Smooth muscle cell (in vitro differentiated cells): ENCODE data around the gene TPMT. TPM values are rescaled to one million over a fixed set of nuclear protein-coding genes. Genes with fewer than 3 reads are reported as not detected.

Source experiments
- DNase-seq: peaks from one replicate; lab custom pipeline; 2025; ENCODE audit not compliant: unreplicated experiment; lab: John Stamatoyannopoulos, UW
- H2AFZ ChIP-seq: fragments of 200-600 bp; sonication (generic); 2 replicates; pipeline ENCODE4 v1.6.0; 2016; ENCODE audit warnings: antibody characterized with exemption, low read depth, mild to moderate bottlenecking
- H3F3A ChIP-seq: fragments of 200-600 bp; sonication (generic); 2 replicates; pipeline ENCODE4 v1.6.0; 2017; ENCODE audit warnings: antibody characterized with exemption, low read depth
- H3K27ac ChIP-seq: fragments of 200-600 bp; sonication (generic); 2 replicates; pipeline ENCODE4 v1.5.1; 2016; ENCODE audit warnings: low read depth, mild to moderate bottlenecking
- H3K27me3 ChIP-seq: fragments of 200-600 bp; sonication (generic); 2 replicates; pipeline ENCODE4 v1.6.1; 2016; ENCODE audit warnings: low read depth, mild to moderate bottlenecking
- H3K36me3 ChIP-seq: fragments of 200-600 bp; sonication (generic); 2 replicates; pipeline ENCODE4 v1.5.1; 2016; ENCODE audit warnings: low read depth
- H3K4me1 ChIP-seq: fragments of 200-600 bp; sonication (generic); 2 replicates; pipeline ENCODE4 v1.5.1; 2016; ENCODE audit warnings: low read depth
- H3K4me2 ChIP-seq: fragments of 200-600 bp; sonication (generic); 2 replicates; pipeline ENCODE4 v1.6.0; 2016; ENCODE audit warnings: mild to moderate bottlenecking
- H3K4me3 ChIP-seq: fragments of 200-600 bp; sonication (generic); 2 replicates; pipeline ENCODE4 v1.5.1; 2016; ENCODE audit warnings: mild to moderate bottlenecking
- H3K79me2 ChIP-seq: fragments of 200-600 bp; sonication (generic); 2 replicates; pipeline ENCODE4 v1.6.0; 2016; ENCODE audit warnings: low read depth, mild to moderate bottlenecking
- H3K9ac ChIP-seq: fragments of 200-600 bp; sonication (generic); 2 replicates; pipeline ENCODE4 v1.6.0; 2016; ENCODE audit warnings: low read depth
- H3K9me3 ChIP-seq: fragments of 200-600 bp; sonication (generic); replicated peaks from 2 replicates; pipeline ENCODE4 v1.5.1; 2016; ENCODE audit warnings: low read depth
- H4K20me1 ChIP-seq: fragments of 200-600 bp; sonication (generic); 2 replicates; pipeline ENCODE4 v1.6.0; 2016; ENCODE audit warnings: low read depth
- WGBS: methylation state at CpG from one replicate; pipeline ENCODE4 v1.1.7; 2016; ENCODE audit warnings: low lambda C conversion rate; 5-methylcytosine and 5-hydroxymethylcytosine counted together
- polyA plus RNA-seq: library from polyadenylated mRNA; unstranded; fragments of >200 nt; fragmentation: Nextera tagmentation; extraction: Ambion mirVana; gene quantifications from 2 replicates; pipeline ENCODE4 v1.2.1, GENCODE V29; 2016
- total RNA-seq: library from RNA; depleted of rRNA; stranded (reverse); fragments of >200 nt; gene quantifications from 2 replicates; pipeline ENCODE4 v1.2.3, GENCODE V29; 2014
- TF ChIP-seq, protein P1 (sequence below): fragments of 200-600 bp; sonication (generic); IDR thresholded peaks from 2 replicates; pipeline ENCODE4 v1.5.1; 2017; ENCODE audit warnings: borderline replicate concordance, mild to moderate bottlenecking, antibody characterized with exemption; ENCODE audit not compliant: insufficient read depth, poor library complexity, severe bottlenecking

TPMT gene
- total and polyA plus RNA-seq, 2 experiments from 2014 or later, result 4.9 to 9.6 TPM

DNA sequence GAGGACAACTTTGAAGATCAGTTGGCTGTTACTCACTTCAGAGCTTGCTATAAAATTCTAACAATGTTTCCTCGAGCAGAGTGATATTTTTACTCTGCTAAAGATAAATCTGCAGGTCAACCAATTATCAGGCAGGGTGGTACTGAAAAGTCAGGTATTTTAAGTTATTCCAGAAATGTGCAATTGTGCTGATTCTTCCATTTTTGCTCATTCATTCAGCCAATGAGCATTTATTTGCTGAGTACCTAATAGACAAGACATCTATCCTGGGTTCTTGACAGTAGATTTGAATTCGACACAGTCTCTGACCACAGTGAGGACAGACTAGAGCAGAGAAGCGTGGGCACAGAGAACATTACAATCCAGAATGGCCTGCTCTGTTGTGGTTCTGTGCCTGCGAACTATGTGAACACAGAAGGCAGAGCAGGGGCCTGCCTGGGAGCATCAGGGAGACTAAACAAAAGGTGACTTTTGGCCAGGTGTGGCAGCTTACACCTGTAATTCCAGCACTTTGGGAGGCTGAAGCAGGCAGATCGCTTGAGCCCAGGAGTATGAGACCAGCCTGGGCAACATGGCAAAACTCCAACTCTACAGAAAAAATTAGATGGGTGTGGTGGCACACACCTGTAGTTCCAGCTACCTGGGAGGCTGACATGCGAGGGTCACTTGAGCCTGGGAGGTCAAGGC, 14.8 kb downstream of the TPMT start:
- Histone ChIP-seq H3K36me3 (no peaks in the 10 kb centered on the region), H3K27ac (no peak overlapping the region), H3K9ac (no peak overlapping the region), H3F3A (no peaks in the 10 kb centered on the region), H3K79me2 (no peaks in the 10 kb centered on the region), H3K9me3 (no peaks in the 10 kb centered on the region), H3K4me3 (no peak overlapping the region), H3K4me1 (no peaks in the 10 kb centered on the region), H2AFZ (no peak overlapping the region), H3K4me2 (no peak overlapping the region), H3K27me3 (no peaks in the 10 kb centered on the region), H4K20me1 (no peaks in the 10 kb centered on the region)
- DNase-seq, result no peak
- TF ChIP-seq, protein P1, sequence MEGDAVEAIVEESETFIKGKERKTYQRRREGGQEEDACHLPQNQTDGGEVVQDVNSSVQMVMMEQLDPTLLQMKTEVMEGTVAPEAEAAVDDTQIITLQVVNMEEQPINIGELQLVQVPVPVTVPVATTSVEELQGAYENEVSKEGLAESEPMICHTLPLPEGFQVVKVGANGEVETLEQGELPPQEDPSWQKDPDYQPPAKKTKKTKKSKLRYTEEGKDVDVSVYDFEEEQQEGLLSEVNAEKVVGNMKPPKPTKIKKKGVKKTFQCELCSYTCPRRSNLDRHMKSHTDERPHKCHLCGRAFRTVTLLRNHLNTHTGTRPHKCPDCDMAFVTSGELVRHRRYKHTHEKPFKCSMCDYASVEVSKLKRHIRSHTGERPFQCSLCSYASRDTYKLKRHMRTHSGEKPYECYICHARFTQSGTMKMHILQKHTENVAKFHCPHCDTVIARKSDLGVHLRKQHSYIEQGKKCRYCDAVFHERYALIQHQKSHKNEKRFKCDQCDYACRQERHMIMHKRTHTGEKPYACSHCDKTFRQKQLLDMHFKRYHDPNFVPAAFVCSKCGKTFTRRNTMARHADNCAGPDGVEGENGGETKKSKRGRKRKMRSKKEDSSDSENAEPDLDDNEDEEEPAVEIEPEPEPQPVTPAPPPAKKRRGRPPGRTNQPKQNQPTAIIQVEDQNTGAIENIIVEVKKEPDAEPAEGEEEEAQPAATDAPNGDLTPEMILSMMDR, result no peak
- 95% methylated on average over 6 of the region's 6 CpGs for WGBS

DNA sequence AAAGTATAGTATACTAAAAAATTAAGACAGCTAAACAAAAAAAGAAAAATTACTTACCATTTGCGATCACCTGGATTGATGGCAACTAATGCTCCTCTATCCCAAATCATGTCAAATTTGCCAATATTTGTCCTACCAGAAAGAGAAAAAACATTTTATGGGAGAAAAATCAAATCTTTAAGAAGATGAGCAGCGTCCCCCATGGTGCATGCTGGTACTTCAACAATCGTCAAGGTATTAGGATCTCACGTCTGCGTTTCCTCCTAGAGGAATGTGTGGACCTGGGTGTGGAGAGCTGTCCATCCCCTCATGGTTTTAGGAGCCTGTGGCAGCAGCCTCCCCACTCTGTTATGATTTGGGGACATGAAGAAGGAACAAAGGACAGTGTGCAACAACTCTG, 16.0 kb downstream of the TPMT start:
- no peaks in the 10 kb centered on the region for H3F3A ChIP-seq
- no peaks in the 10 kb centered on the region for H3K27me3 ChIP-seq
- no peaks in the 10 kb centered on the region for H3K9me3 ChIP-seq
- 92% methylated on average over 5 of the region's 5 CpGs for WGBS
- H3K9ac ChIP-seq, result no peak overlapping the region
- no peaks in the 10 kb centered on the region for H3K4me1 ChIP-seq
- H4K20me1 ChIP-seq, result no peaks in the 10 kb centered on the region
- TF ChIP-seq, protein P1, result no peak
- DNase-seq, result no peak
- no peak overlapping the region for H3K4me3 ChIP-seq
- H2AFZ ChIP-seq, result no peak overlapping the region
- no peak overlapping the region for H3K4me2 ChIP-seq
- H3K79me2 ChIP-seq, result no peaks in the 10 kb centered on the region
- no peak overlapping the region for H3K27ac ChIP-seq
- no peaks in the 10 kb centered on the region for H3K36me3 ChIP-seq

DNA sequence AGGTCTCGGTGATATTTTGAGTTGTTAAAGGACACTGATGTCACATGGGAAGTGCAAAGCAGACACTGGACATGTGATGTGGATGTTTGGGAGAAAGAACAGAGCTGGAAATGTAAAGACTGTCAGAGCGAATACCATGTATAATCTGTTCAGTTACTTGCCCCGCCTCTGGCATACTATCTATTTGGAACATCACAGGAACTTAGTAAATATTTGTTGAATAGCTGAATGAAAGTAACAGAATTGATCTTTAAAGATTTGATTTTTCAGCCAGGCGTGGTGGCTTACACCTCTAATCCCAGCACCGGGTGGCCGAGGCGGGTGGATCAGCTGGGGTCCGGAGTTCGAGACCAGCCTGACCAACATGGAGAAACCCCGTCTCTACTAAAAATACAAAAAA, 18.6 kb downstream of the TPMT start:
- H4K20me1 ChIP-seq, result no peaks in the 10 kb centered on the region
- H3K9me3 ChIP-seq, result no peaks in the 10 kb centered on the region
- H3K9ac ChIP-seq, result no peak overlapping the region
- DNase-seq, result no peak
- no peak overlapping the region for H3K4me2 ChIP-seq
- H3K79me2 ChIP-seq, result no peaks in the 10 kb centered on the region
- TF ChIP-seq, protein P1, result no peak
- H3K4me3 ChIP-seq, result no peak overlapping the region
- 95% methylated on average over 10 of the region's 10 CpGs for WGBS
- no peaks in the 10 kb centered on the region for H3K27me3 ChIP-seq
- H3K36me3 ChIP-seq, result no peaks in the 10 kb centered on the region
- H3K27ac ChIP-seq, result no peak overlapping the region
- H2AFZ ChIP-seq, result no peak overlapping the region
- no peaks in the 10 kb centered on the region for H3F3A ChIP-seq
- H3K4me1 ChIP-seq, result no peaks in the 10 kb centered on the region

DNA sequence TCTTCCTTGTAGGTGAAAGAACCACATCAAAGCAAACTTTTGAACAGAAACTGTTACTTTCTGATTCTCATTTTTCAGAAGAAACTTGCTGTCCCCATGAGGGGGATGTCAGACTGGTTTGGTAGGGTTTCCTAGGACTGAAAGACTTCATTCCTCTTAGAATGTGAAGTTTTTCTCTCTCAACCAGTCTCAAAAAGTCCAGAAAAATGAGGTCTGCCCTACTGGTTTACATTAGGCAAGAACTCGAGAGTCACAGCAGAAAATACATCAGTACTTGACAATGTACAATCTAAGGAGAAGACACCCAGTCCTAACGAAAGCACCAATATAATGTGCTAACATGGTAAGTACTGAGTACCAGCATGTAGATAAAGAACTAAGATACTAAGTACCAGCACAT, 19.7 kb downstream of the TPMT start:
- Histone ChIP-seq H3K36me3 (no peaks in the 10 kb centered on the region), H4K20me1 (no peaks in the 10 kb centered on the region), H3K4me3 (no peak overlapping the region), H3K4me2 (no peak overlapping the region), H2AFZ (no peak overlapping the region), H3K79me2 (no peaks in the 10 kb centered on the region), H3K4me1 (no peaks in the 10 kb centered on the region), H3K27me3 (no peaks in the 10 kb centered on the region), H3K27ac (no peak overlapping the region), H3F3A (no peaks in the 10 kb centered on the region), H3K9me3 (no peaks in the 10 kb centered on the region), H3K9ac (no peak overlapping the region)
- TF ChIP-seq, protein P1, result no peak
- no peak for DNase-seq
- 84% methylated on average over 2 of the region's 2 CpGs for WGBS
